Karpas-422 (cell line): Measurements from ENCODE around the gene PHC2. TPM values are rescaled to one million over a fixed set of nuclear protein-coding genes. Genes with fewer than 3 reads are reported as not detected.

Experiments used
- DNase-seq: peaks from one replicate; pipeline ENCODE4 v3.0.0-alpha.2; 2015
- H2AFZ ChIP-seq: fragments of 200-600 bp; sonication (generic); 2 replicates; pipeline ENCODE4 v1.6.1; 2014; ENCODE audit warnings: antibody characterized with exemption, low read length, mixed read lengths
- H3K27ac ChIP-seq: fragments of 200-600 bp; sonication (generic); 2 replicates; pipeline ENCODE4 v1.5.1; 2014; ENCODE audit warnings: mild to moderate bottlenecking, low read length, moderate library complexity
- H3K27me3 ChIP-seq: fragments of 200-600 bp; sonication (generic); 2 replicates; pipeline ENCODE4 v1.6.1; 2014; ENCODE audit warnings: low read length, mixed read lengths
- H3K36me3 ChIP-seq: fragments of 200-600 bp; sonication (generic); 2 replicates; pipeline ENCODE4 v1.6.1; 2014; ENCODE audit warnings: low read length, mixed read lengths; ENCODE audit not compliant: insufficient read depth
- H3K4me1 ChIP-seq: fragments of 200-600 bp; sonication (generic); 2 replicates; pipeline ENCODE4 v1.6.1; 2014; ENCODE audit warnings: mild to moderate bottlenecking, low read length, mixed read lengths
- H3K4me2 ChIP-seq: fragments of 200-600 bp; sonication (generic); 2 replicates; pipeline ENCODE4 v1.6.1; 2014; ENCODE audit warnings: low read length, low read depth, mild to moderate bottlenecking; ENCODE audit not compliant: poor library complexity, severe bottlenecking
- H3K4me3 ChIP-seq: fragments of 200-600 bp; sonication (generic); 2 replicates; pipeline ENCODE4 v1.5.1; 2014; ENCODE audit warnings: mild to moderate bottlenecking, antibody characterized with exemption, low read length, mixed read lengths
- H3K79me2 ChIP-seq: fragments of 200-600 bp; sonication (generic); 2 replicates; pipeline ENCODE4 v1.6.1; 2014; ENCODE audit warnings: mild to moderate bottlenecking, low read length, mixed read lengths
- H3K9ac ChIP-seq: fragments of 200-600 bp; sonication (generic); 2 replicates; pipeline ENCODE4 v1.6.0; 2014; ENCODE audit warnings: low read length
- H3K9me2 ChIP-seq: fragments of 200-600 bp; sonication (generic), shearing (Covaris generic); replicated peaks from 2 replicates; pipeline ENCODE4 v1.6.0; 2014; ENCODE audit warnings: mild to moderate bottlenecking, low read length, moderate library complexity; ENCODE audit not compliant: insufficient read depth
- H3K9me3 ChIP-seq: fragments of 300-700, 200-600 bp; sonication (generic); 2 replicates; pipeline ENCODE4 v1.6.1; 2014; ENCODE audit warnings: low read length, mixed read lengths
- H4K20me1 ChIP-seq: fragments of 200-600 bp; sonication (generic); 2 replicates; pipeline ENCODE4 v1.6.1; 2014; ENCODE audit warnings: mild to moderate bottlenecking, antibody characterized with exemption, low read length, low read depth; ENCODE audit not compliant: insufficient read depth
- total RNA-seq: library from RNA; depleted of rRNA; stranded (reverse); fragments of >200 nt; shearing (Covaris generic); gene quantifications from 2 replicates; pipeline ENCODE4 v1.2.3, GENCODE V29; 2014; ENCODE audit warnings: low replicate concordance

PHC2 gene
- total RNA-seq, 1 experiment from 2014 or later, result 54.3 TPM

DNA sequence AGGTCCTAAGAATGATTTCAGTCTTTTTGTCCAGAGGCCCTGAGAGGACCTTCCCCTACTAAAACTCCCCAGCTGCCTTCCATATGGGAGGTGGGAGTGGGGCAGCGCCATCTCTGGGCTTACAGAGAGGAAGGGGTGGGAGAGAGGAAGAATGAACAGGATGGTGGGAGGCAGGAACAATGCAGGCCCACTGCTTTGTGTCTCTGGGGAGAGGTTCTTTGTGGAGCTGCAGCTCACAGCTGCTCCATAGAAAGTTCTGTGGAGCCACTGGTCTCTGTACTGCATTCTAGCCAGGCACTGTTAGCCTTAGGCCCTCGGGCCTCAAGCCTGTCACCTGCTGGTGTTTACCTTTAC, 66.4 kb downstream of the PHC2 start:
- H3K36me3 ChIP-seq, result no peaks in the 10 kb centered on the region
- H3K9me2 ChIP-seq, result no peaks in the 10 kb centered on the region
- H3K9ac ChIP-seq, result no peak overlapping the region
- no peaks in the 10 kb centered on the region for H4K20me1 ChIP-seq
- no peak overlapping the region for H3K4me3 ChIP-seq
- H3K4me2 ChIP-seq, result no peak overlapping the region
- H3K9me3 ChIP-seq, result no peaks in the 10 kb centered on the region
- H3K27me3 ChIP-seq, result no peaks in the 10 kb centered on the region
- H3K4me1 ChIP-seq, result peaks cover 7% of the 10 kb centered on the region
- no peak overlapping the region for H2AFZ ChIP-seq
- DNase-seq, result no peak
- H3K79me2 ChIP-seq, result no peaks in the 10 kb centered on the region
- no peak overlapping the region for H3K27ac ChIP-seq

DNA sequence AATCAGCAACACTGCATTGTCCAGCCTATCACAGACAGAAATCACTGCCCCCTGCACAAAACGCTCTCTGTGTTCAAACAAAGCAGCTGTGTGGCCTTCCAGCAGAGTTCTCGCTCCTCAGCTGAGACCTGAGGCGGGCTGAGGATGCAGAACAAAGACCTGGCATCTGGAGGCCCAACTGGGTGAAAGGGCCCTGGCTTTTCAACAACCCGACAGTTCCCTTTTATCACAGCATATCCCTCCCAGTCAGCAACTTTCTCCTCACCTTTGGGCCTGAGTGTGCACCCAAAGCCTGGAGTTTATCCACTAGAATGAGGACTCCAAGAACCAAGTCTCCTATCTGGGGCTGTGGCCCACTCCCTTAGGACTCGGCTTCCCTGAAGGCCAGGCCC, 67.4 kb downstream of the PHC2 start:
- Histone ChIP-seq H3K79me2 (no peaks in the 10 kb centered on the region), H4K20me1 (no peaks in the 10 kb centered on the region), H2AFZ (no peak overlapping the region), H3K36me3 (no peaks in the 10 kb centered on the region), H3K9ac (no peak overlapping the region), H3K9me3 (no peaks in the 10 kb centered on the region), H3K27me3 (no peaks in the 10 kb centered on the region), H3K4me1 (peaks cover 7% of the 10 kb centered on the region), H3K4me2 (no peak overlapping the region), H3K9me2 (no peaks in the 10 kb centered on the region), H3K27ac (no peak overlapping the region), H3K4me3 (no peak overlapping the region)
- DNase-seq, result no peak

DNA sequence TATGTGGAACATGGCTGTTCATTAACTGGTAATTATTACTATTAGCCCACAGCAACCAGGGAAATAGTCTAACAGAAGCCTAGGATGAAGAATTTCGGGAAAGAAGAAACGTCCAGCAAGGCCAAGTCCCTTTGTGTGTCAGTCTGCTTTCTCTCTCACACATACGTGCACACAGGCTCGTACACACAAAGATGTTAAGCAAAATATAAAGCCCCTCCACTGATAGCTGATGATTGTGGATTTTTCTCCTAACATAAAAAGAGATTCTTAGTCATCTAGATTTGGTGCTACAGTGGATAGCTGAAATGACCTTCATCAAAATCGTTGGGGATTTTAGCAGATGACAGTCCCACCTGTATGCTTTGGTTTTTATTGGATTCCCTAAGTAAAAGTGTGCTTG, 67.9 kb downstream of the PHC2 start:
- H3K4me3 ChIP-seq, result no peak overlapping the region
- H2AFZ ChIP-seq, result no peak overlapping the region
- no peaks in the 10 kb centered on the region for H3K79me2 ChIP-seq
- no peak overlapping the region for H3K9ac ChIP-seq
- no peaks in the 10 kb centered on the region for H3K27me3 ChIP-seq
- no peaks in the 10 kb centered on the region for H4K20me1 ChIP-seq
- no peak overlapping the region for H3K4me2 ChIP-seq
- no peak for DNase-seq
- no peaks in the 10 kb centered on the region for H3K36me3 ChIP-seq
- H3K9me3 ChIP-seq, result no peaks in the 10 kb centered on the region
- H3K9me2 ChIP-seq, result no peaks in the 10 kb centered on the region
- peaks cover 7% of the 10 kb centered on the region for H3K4me1 ChIP-seq
- H3K27ac ChIP-seq, result no peak overlapping the region

DNA sequence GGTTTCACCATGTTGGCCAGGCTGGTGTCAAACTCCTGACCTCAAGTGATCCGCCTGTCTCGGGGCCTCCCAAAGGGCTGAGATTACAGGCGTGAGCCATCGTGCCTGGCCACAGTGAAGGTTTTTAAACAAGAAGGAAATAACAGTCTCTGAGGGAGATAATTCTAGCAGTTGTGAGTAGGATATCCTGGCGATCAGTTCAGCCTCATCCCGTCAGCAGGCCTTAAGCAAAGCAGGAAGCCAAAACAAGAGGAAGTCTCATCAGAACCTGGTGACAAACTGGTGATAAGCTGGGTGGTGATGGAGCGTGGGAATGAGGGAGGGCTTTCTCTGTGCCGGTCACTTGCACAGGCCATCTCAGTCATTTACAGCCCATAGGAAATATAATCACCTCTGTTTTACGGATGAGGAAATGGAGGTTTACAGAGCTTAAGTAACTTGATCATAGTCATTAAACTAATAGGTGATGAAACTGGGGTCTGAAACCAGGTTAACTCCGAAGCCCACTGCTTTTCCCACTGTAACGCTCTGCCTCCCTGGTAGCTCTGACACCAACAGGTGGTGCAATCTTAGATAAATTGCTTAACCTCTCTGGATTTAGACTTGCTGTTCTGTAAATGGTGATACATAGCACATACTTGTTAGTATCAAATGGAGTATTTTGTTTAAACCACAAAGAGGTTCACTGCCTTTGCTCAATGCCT, 69.2 kb downstream of the PHC2 start:
- Histone ChIP-seq H4K20me1 (no peaks in the 10 kb centered on the region), H3K27ac (no peak overlapping the region), H3K36me3 (no peaks in the 10 kb centered on the region), H3K9me2 (no peaks in the 10 kb centered on the region), H3K4me3 (no peak overlapping the region), H3K4me1 (peaks cover 7% of the 10 kb centered on the region), H3K79me2 (no peaks in the 10 kb centered on the region), H3K9ac (no peak overlapping the region), H3K4me2 (no peak overlapping the region), H2AFZ (no peak overlapping the region), H3K27me3 (no peaks in the 10 kb centered on the region), H3K9me3 (no peaks in the 10 kb centered on the region)
- no peak for DNase-seq

DNA sequence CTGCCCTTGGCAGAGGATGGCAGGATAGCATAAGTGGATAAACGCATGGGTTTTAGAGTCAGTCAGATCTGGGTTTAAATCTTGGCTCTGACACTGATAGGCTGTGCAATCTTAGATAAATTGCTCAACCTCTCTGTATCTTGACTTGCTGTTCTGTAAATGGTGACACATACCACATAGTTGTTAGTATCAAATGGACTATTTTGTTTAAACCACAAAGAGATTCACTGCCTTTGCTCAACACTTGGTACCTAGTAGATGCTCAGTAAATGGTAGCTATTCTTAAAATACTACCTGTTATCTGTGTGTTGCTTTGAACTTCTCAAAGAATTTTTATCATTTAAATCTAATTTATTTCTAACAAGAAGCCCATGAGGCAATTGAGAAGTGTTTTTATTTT, 70.5 kb downstream of the PHC2 start:
- no peaks in the 10 kb centered on the region for H3K36me3 ChIP-seq
- no peaks in the 10 kb centered on the region for H3K9me3 ChIP-seq
- no peak overlapping the region for H3K4me3 ChIP-seq
- no peaks in the 10 kb centered on the region for H3K27me3 ChIP-seq
- H3K79me2 ChIP-seq, result no peaks in the 10 kb centered on the region
- H3K4me1 ChIP-seq, result peaks cover 7% of the 10 kb centered on the region
- no peak overlapping the region for H3K27ac ChIP-seq
- no peaks in the 10 kb centered on the region for H3K9me2 ChIP-seq
- no peaks in the 10 kb centered on the region for H4K20me1 ChIP-seq
- DNase-seq, result no peak
- H3K4me2 ChIP-seq, result no peak overlapping the region
- H3K9ac ChIP-seq, result no peak overlapping the region
- no peak overlapping the region for H2AFZ ChIP-seq

DNA sequence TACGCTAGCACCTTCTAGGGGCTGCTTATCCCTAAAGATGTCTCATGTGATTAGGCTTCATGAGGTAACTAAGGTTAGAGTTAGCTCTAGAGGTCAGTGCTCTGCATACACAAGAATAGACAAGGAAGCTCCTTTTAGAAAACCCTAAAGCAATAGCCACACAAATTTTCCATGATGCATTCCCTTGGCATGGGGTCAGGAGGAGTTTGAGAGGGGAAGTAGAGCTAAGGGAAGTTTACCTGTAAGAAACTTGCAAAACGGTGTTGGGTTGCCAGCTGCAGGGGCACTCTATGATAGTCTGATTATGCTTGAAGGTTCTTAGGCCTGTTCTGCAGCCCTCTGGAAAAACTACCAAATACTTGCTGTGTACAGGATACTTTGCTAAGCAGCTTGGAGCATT, 71.0 kb downstream of the PHC2 start:
- no peak overlapping the region for H3K9ac ChIP-seq
- no peak overlapping the region for H3K27ac ChIP-seq
- no peaks in the 10 kb centered on the region for H3K9me2 ChIP-seq
- no peaks in the 10 kb centered on the region for H3K36me3 ChIP-seq
- H3K79me2 ChIP-seq, result no peaks in the 10 kb centered on the region
- no peak overlapping the region for H2AFZ ChIP-seq
- no peaks in the 10 kb centered on the region for H3K9me3 ChIP-seq
- no peak overlapping the region for H3K4me2 ChIP-seq
- no peak overlapping the region for H3K4me3 ChIP-seq
- H3K4me1 ChIP-seq, result peaks cover 7% of the 10 kb centered on the region
- DNase-seq, result no peak
- H4K20me1 ChIP-seq, result no peaks in the 10 kb centered on the region
- no peaks in the 10 kb centered on the region for H3K27me3 ChIP-seq

DNA sequence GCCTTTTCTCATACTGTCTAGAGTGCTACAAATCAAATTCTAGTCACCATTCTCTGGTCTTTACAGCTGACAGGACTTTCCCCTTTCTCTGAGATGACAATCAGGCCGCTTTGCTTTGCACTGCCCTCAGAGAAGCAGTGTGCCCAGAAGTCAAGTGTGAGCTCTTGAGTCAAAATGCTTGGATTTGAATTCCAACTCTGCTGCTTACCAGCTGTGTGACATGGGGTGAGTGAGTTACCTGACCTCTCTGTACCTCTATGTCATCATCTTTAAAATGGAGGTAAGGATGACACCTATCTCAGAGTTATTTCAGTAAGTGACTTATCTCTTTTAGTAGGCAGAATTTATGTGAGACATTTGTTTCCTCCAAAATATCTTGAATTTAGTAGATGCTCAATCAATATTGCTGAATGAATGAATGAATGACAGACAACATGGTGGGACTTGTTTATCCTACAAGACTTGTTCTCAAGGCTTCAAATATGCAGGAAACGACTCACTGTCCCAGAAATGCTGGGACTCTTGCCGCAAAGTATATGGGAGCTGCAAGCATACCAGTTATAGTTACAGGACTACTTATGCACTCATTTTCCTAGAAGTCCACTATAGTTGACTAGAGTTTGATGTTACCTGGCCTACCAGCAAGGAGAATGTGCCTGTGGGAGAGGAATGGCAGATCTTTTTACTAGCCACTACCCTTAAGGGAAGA, 71.9 kb downstream of the PHC2 start:
- no peaks in the 10 kb centered on the region for H4K20me1 ChIP-seq
- H3K4me2 ChIP-seq, result no peak overlapping the region
- H3K4me1 ChIP-seq, result peaks cover 7% of the 10 kb centered on the region
- H3K79me2 ChIP-seq, result no peaks in the 10 kb centered on the region
- no peak overlapping the region for H3K4me3 ChIP-seq
- H3K9me3 ChIP-seq, result no peaks in the 10 kb centered on the region
- no peak overlapping the region for H3K27ac ChIP-seq
- H3K27me3 ChIP-seq, result no peaks in the 10 kb centered on the region
- no peak for DNase-seq
- no peak overlapping the region for H3K9ac ChIP-seq
- no peaks in the 10 kb centered on the region for H3K9me2 ChIP-seq
- no peaks in the 10 kb centered on the region for H3K36me3 ChIP-seq
- no peak overlapping the region for H2AFZ ChIP-seq

DNA sequence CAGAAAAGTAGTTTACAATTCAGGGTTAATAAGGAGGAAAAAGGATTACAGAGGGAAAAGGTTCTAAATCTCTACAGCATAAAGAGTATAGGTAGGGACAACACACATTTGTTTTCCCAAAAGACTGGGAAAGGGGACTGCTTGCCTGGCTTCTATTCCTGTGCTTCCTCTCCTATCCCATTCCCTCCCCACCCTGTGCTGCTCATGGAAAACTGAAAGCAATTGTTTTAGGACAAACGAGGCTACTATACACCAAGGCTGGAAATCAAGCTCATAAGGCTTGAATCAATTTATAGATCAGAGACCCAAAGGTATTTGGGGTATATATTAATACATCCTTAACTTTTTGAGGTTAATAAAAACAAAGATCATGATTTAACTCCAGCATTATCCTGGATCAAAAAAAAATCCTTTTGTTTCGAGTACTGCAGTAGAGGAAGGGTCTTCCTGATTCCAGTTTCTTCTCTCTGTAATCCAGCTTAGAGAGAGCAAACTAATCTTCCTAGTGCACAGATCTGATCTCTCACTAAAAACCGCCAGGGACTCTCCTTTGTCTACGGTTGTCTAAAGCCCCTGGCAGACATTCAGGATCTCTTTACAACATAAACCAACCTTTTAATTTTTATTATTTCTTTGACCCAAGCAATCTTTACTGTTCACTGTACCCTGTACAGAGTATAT, 72.6 kb downstream of the PHC2 start:
- no peaks in the 10 kb centered on the region for H3K9me2 ChIP-seq
- no peaks in the 10 kb centered on the region for H4K20me1 ChIP-seq
- no peaks in the 10 kb centered on the region for H3K36me3 ChIP-seq
- H3K79me2 ChIP-seq, result no peaks in the 10 kb centered on the region
- no peaks in the 10 kb centered on the region for H3K9me3 ChIP-seq
- no peak overlapping the region for H3K4me3 ChIP-seq
- H3K4me2 ChIP-seq, result no peak overlapping the region
- H3K27ac ChIP-seq, result no peak overlapping the region
- H3K4me1 ChIP-seq, result peaks cover 7% of the 10 kb centered on the region
- H3K27me3 ChIP-seq, result no peaks in the 10 kb centered on the region
- H3K9ac ChIP-seq, result no peak overlapping the region
- no peak overlapping the region for H2AFZ ChIP-seq
- DNase-seq, result no peak
